GM23338 (cell line): Measurements from ENCODE around the gene LYZL4. TPM values are rescaled to one million over a fixed set of nuclear protein-coding genes. Genes with fewer than 3 reads are reported as not detected.

ENCODE experiments used
- ATAC-seq: fragments of 200-7000 bp; cut with Tn5 transposase; 3 replicates; pipeline ENCODE4 v1.9.1; 2020
- DNase-seq: peaks from one replicate; pipeline ENCODE4 v3.0.0-alpha.2; 2015; ENCODE audit warnings: low spot score
- H2AFZ ChIP-seq: fragments of 200-600 bp; sonication (generic); 2 replicates; pipeline ENCODE4 v1.8.0; 2016; ENCODE audit warnings: antibody characterized with exemption, mild to moderate bottlenecking, moderate library complexity
- H3F3A ChIP-seq: fragments of 200-600 bp; sonication (generic); replicated peaks from 2 replicates; pipeline ENCODE4 v1.8.0; 2017; ENCODE audit warnings: antibody characterized with exemption, mixed run types, low read depth
- H3K27ac ChIP-seq: fragments of 200-600 bp; sonication (generic); 2 replicates; pipeline ENCODE4 v1.6.1; 2016; ENCODE audit warnings: low read depth
- H3K27me3 ChIP-seq: fragments of 200-600 bp; sonication (generic); 2 replicates; pipeline ENCODE4 v1.8.0; 2016; ENCODE audit warnings: mild to moderate bottlenecking, mixed run types, moderate library complexity; ENCODE audit not compliant: insufficient read depth
- H3K36me3 ChIP-seq: fragments of 200-600 bp; sonication (generic); 2 replicates; pipeline ENCODE4 v1.8.0; 2016; ENCODE audit warnings: mild to moderate bottlenecking; ENCODE audit not compliant: insufficient read depth
- H3K4me1 ChIP-seq: fragments of 200-600 bp; sonication (generic); 2 replicates; pipeline ENCODE4 v1.8.0; 2016; ENCODE audit warnings: mild to moderate bottlenecking, moderate library complexity; ENCODE audit not compliant: insufficient read depth
- H3K4me2 ChIP-seq: fragments of 200-600 bp; sonication (generic); 2 replicates; pipeline ENCODE4 v1.7.1; 2017; ENCODE audit warnings: mixed run types
- H3K4me3 ChIP-seq: fragments of 200-600 bp; sonication (generic); 2 replicates; pipeline ENCODE4 v1.6.1; 2016; ENCODE audit warnings: mixed run types
- H3K79me2 ChIP-seq: fragments of 200-600 bp; sonication (generic); replicated peaks from 2 replicates; pipeline ENCODE4 v1.8.0; 2017; ENCODE audit warnings: mild to moderate bottlenecking; ENCODE audit not compliant: insufficient read depth
- H3K9me2 ChIP-seq: fragments of 200-600 bp; sonication (generic); 2 replicates; pipeline ENCODE4 v1.8.0; 2017; ENCODE audit not compliant: insufficient read depth
- H4K20me1 ChIP-seq: fragments of 200-600 bp; sonication (generic); replicated peaks from 2 replicates; pipeline ENCODE4 v1.8.0; 2017; ENCODE audit warnings: mild to moderate bottlenecking; ENCODE audit not compliant: insufficient read depth
- H3K27ac Mint-ChIP-seq: 2 replicates; pipeline ENCODE4 v1.8.0; 2020; ENCODE audit warnings: inconsistent platforms, mild to moderate bottlenecking, moderate library complexity, mixed read lengths
- H3K27me3 Mint-ChIP-seq: 3 replicates; pipeline ENCODE4 v1.8.0; 2022; ENCODE audit warnings: low read depth, mild to moderate bottlenecking, moderate library complexity, mixed read lengths, inconsistent platforms; ENCODE audit not compliant: insufficient read depth, poor library complexity
- H3K36me3 Mint-ChIP-seq: 3 replicates; pipeline ENCODE4 v1.8.0; 2021; ENCODE audit warnings: low read depth, mild to moderate bottlenecking, inconsistent platforms, moderate library complexity, mixed read lengths
- H3K4me1 Mint-ChIP-seq: 3 replicates; pipeline ENCODE4 v1.8.0; 2020; ENCODE audit warnings: mild to moderate bottlenecking, inconsistent platforms, mixed read lengths
- H3K4me3 Mint-ChIP-seq: 3 replicates; pipeline ENCODE4 v1.8.0; 2021; ENCODE audit warnings: moderate library complexity, mild to moderate bottlenecking, inconsistent platforms, mixed read lengths
- H3K9me3 Mint-ChIP-seq: 3 replicates; pipeline ENCODE4 v1.8.0; 2020; ENCODE audit warnings: moderate library complexity, mild to moderate bottlenecking, inconsistent platforms, mixed read lengths
- CREB1 ChIP-seq: fragments of 250-450 bp; sonication (Bioruptor Pico); IDR thresholded peaks from 2 replicates; pipeline ENCODE4 v1.5.0; 2020; ENCODE audit warnings: low read depth, mild to moderate bottlenecking, moderate library complexity
- CTCF ChIP-seq, 2 experiments: fragments of 200-600 bp in 1 of 2; sonication (generic) in 1 of 2; conservative IDR thresholded peaks; 2 replicates each; pipeline versions ENCODE4 v1.5.1 to v1.6.1; 2016 to 2017; ENCODE audit warnings: antibody characterized with exemption in 2 of 2, low read depth in 2 of 2, mild to moderate bottlenecking in 2 of 2, moderate library complexity in 1 of 2
- ETS1 ChIP-seq: IDR thresholded peaks from 2 replicates; pipeline ENCODE4 v1.6.1; 2016; ENCODE audit warnings: antibody characterized with exemption
- EZH2 ChIP-seq: fragments of 200-600 bp; sonication (generic); IDR thresholded peaks from one replicate; pipeline ENCODE4 v1.8.0; 2017; ENCODE audit warnings: antibody characterized with exemption, mild to moderate bottlenecking, low read depth; ENCODE audit not compliant: unreplicated experiment
- EZH2phosphoT487 ChIP-seq: fragments of 200-600 bp; sonication (generic); IDR thresholded peaks from one replicate; pipeline ENCODE4 v1.8.1; 2018; ENCODE audit warnings: antibody characterized with exemption; ENCODE audit not compliant: unreplicated experiment
- JUNB ChIP-seq: IDR thresholded peaks from one replicate; pipeline ENCODE4 v1.6.1; 2016; ENCODE audit warnings: antibody characterized with exemption; ENCODE audit not compliant: unreplicated experiment
- NANOG ChIP-seq: IDR thresholded peaks from 2 replicates; pipeline ENCODE4 v1.6.1; 2016; ENCODE audit warnings: antibody characterized with exemption, borderline replicate concordance
- POLR2AphosphoS5 ChIP-seq: IDR thresholded peaks from 2 replicates; pipeline ENCODE4 v1.6.1; 2016; ENCODE audit warnings: antibody characterized with exemption, low read depth
- REST ChIP-seq: IDR thresholded peaks from one replicate; pipeline ENCODE4 v1.6.1; 2018; ENCODE audit warnings: antibody characterized with exemption; ENCODE audit not compliant: unreplicated experiment
- STAT1 ChIP-seq: IDR thresholded peaks from one replicate; pipeline ENCODE4 v1.6.1; 2016; ENCODE audit warnings: antibody characterized with exemption; ENCODE audit not compliant: unreplicated experiment
- ZNF114 ChIP-seq: fragments of 250-450 bp; sonication (Bioruptor Pico); IDR thresholded peaks from 2 replicates; pipeline ENCODE4 v1.5.0; 2020; ENCODE audit warnings: mild to moderate bottlenecking, moderate library complexity
- ZNF331 ChIP-seq: fragments of 250-450 bp; sonication (Bioruptor Pico); IDR thresholded peaks from 2 replicates; pipeline ENCODE4 v1.5.0; 2020; ENCODE audit warnings: low read depth, mild to moderate bottlenecking, moderate library complexity
- polyA plus RNA-seq: library from polyadenylated mRNA; unstranded; fragments of >200 nt; fragmentation: Nextera tagmentation; extraction: Ambion mirVana; gene quantifications from 2 replicates; pipeline ENCODE4 v1.2.1, GENCODE V29; 2016
- total RNA-seq: library from RNA; depleted of rRNA; stranded (reverse); fragments of >200 nt; shearing (Covaris generic); gene quantifications from 2 replicates; pipeline ENCODE4 v1.2.3, GENCODE V29; 2014
- TF ChIP-seq, protein P1 (sequence below): fragments of 250-450 bp; sonication (Bioruptor Pico); IDR thresholded peaks from 2 replicates; pipeline ENCODE4 v1.5.0; 2020; ENCODE audit warnings: mild to moderate bottlenecking, moderate library complexity

The LYZL4 gene
- total and polyA plus RNA-seq, 2 experiments from 2014 or later = not detected

DNA sequence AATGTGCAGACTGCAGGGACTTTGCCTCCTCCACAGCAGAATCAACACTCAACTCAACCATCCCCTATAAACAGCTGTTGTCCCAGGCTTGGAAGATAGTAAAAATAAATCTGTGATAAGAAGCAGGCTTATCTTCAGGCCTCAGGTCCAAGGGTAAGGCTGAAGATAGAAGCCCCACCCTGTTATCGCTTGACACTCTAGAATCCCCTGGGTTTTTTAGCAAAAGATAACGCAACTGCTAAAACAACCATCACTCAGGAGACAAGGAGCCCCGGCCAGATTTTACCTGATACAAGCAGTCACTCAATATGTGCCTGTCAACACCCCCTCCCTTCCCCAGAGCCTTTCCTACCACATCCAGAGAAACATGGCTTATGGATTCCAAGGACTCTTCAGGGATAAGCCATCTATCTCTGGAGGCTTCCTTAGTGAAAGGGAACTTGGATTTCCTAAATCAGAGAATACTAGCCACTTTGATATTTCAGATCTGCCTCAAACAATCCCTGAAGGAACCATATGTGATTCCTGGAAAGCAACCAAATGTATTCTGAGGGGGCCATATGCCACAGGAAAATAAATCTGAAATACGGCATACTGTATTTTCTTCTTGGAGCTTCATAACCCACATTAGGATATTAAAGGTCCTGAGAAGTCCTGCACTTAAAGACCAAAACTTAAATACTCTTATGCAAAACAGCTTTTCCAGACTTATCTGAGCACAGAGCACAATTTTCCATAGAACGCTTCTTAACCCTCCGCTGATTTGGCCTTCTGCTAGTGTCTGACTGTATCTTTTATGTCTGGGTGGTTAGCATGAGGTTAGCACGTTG is 60.4 kb downstream of the LYZL4 start:
- no peaks in the 10 kb centered on the region for H4K20me1 ChIP-seq
- no peaks in the 10 kb centered on the region for H3K36me3 Mint-ChIP-seq
- no peak overlapping the region for H3K4me3 ChIP-seq
- ATAC-seq = no peak
- peaks cover 3% of the 10 kb centered on the region for H3K27me3 Mint-ChIP-seq
- no peaks in the 10 kb centered on the region for H3K4me1 Mint-ChIP-seq
- H3K27ac ChIP-seq = no peak overlapping the region
- H3K4me3 Mint-ChIP-seq = no peak overlapping the region
- H3K27me3 ChIP-seq = no peaks in the 10 kb centered on the region
- peaks cover 4% of the 10 kb centered on the region; the same call in 1 of the 2 replicates for H3K9me2 ChIP-seq
- DNase-seq = no peak
- H2AFZ ChIP-seq = no peak overlapping the region
- H3F3A ChIP-seq = no peaks in the 10 kb centered on the region
- no peak overlapping the region for H3K4me2 ChIP-seq
- H3K79me2 ChIP-seq = no peaks in the 10 kb centered on the region
- H3K27ac Mint-ChIP-seq = no peak overlapping the region
- H3K9me3 Mint-ChIP-seq = peaks cover 4% of the 10 kb centered on the region; the same call in 2 of the 3 replicates
- no peaks in the 10 kb centered on the region for H3K36me3 ChIP-seq
- TF ChIP-seq CREB1 = no peak
- no peak for TF ChIP-seq EZH2
- TF ChIP-seq, protein P1, sequence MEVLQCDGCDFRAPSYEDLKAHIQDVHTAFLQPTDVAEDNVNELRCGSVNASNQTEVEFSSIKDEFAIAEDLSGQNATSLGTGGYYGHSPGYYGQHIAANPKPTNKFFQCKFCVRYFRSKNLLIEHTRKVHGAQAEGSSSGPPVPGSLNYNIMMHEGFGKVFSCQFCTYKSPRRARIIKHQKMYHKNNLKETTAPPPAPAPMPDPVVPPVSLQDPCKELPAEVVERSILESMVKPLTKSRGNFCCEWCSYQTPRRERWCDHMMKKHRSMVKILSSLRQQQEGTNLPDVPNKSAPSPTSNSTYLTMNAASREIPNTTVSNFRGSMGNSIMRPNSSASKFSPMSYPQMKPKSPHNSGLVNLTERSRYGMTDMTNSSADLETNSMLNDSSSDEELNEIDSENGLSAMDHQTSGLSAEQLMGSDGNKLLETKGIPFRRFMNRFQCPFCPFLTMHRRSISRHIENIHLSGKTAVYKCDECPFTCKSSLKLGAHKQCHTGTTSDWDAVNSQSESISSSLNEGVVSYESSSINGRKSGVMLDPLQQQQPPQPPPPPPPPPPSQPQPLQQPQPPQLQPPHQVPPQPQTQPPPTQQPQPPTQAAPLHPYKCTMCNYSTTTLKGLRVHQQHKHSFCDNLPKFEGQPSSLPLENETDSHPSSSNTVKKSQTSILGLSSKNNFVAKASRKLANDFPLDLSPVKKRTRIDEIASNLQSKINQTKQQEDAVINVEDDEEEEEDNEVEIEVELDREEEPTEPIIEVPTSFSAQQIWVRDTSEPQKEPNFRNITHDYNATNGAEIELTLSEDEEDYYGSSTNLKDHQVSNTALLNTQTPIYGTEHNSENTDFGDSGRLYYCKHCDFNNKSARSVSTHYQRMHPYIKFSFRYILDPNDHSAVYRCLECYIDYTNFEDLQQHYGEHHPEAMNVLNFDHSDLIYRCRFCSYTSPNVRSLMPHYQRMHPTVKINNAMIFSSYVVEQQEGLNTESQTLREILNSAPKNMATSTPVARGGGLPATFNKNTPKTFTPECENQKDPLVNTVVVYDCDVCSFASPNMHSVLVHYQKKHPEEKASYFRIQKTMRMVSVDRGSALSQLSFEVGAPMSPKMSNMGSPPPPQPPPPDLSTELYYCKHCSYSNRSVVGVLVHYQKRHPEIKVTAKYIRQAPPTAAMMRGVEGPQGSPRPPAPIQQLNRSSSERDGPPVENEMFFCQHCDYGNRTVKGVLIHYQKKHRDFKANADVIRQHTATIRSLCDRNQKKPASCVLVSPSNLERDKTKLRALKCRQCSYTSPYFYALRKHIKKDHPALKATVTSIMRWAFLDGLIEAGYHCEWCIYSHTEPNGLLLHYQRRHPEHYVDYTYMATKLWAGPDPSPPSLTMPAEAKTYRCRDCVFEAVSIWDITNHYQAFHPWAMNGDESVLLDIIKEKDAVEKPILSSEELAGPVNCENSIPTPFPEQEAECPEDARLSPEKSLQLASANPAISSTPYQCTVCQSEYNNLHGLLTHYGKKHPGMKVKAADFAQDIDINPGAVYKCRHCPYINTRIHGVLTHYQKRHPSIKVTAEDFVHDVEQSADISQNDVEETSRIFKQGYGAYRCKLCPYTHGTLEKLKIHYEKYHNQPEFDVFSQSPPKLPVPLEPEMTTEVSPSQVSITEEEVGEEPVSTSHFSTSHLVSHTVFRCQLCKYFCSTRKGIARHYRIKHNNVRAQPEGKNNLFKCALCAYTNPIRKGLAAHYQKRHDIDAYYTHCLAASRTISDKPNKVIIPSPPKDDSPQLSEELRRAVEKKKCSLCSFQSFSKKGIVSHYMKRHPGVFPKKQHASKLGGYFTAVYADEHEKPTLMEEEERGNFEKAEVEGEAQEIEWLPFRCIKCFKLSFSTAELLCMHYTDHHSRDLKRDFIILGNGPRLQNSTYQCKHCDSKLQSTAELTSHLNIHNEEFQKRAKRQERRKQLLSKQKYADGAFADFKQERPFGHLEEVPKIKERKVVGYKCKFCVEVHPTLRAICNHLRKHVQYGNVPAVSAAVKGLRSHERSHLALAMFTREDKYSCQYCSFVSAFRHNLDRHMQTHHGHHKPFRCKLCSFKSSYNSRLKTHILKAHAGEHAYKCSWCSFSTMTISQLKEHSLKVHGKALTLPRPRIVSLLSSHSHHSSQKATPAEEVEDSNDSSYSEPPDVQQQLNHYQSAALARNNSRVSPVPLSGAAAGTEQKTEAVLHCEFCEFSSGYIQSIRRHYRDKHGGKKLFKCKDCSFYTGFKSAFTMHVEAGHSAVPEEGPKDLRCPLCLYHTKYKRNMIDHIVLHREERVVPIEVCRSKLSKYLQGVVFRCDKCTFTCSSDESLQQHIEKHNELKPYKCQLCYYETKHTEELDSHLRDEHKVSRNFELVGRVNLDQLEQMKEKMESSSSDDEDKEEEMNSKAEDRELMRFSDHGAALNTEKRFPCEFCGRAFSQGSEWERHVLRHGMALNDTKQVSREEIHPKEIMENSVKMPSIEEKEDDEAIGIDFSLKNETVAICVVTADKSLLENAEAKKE (CRISPR knock-in tag) = no peak
- no peak for TF ChIP-seq EZH2phosphoT487
- no peak for TF ChIP-seq ZNF114 (CRISPR knock-in tag)
- TF ChIP-seq JUNB = no peak
- TF ChIP-seq ETS1 = no peak
- no peak for TF ChIP-seq STAT1
- no peak for TF ChIP-seq CTCF (conservative IDR thresholded peaks at IDR 0.05; ENCODE audit: low read depth in 2 of 2)
- no peak for TF ChIP-seq REST
- TF ChIP-seq POLR2AphosphoS5 = no peak
- no peak for TF ChIP-seq NANOG
- no peak for TF ChIP-seq ZNF331 (CRISPR knock-in tag)
- no peaks in the 10 kb centered on the region for H3K4me1 ChIP-seq
